HG03342 (cell line): ENCODE measurements around the gene TWF2.

Experiments
- ATAC-seq: cut with Tn5 transposase; IDR thresholded peaks from one replicate; pipeline ENCODE4 v1.9.1; 2021; ENCODE audit warnings: mild to moderate bottlenecking, moderate library complexity; ENCODE audit not compliant: unreplicated experiment

TWF2 gene

GRCh38 chr3:52184690-52185089 is 54.3 kb downstream of the TWF2 start:
- ATAC-seq, result no peak

DNA sequence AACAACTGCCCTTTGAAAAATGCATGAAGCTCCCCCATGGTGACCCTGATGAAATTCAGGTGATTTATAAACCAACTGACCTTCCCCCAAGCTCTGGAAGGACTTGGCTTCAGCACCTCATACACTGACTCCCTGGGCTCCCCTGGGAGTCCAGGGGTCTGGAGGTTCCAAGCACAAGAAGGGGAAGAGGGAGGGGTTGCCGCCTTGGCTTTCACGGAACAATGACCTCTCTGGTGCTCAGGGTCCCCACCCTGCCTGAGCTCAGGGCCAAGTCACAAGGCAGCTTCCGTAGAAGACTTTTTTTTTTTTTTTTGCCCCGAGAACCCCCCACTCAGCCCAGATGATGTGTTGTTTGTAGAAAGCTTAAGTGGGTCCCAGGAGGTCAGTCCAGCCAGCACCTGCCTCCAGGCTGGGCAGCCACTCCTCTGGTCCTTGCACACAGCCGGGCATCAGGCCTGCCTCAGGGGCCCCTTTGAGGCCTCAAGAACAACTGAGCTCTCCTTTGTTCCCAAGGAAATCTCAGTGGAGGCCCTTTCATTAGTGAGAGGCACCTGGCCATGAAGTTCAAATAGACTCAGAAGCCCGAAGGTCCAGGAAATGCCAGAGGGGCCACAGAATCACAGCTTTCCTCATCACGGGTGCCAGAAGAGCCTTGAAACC is 55.0 kb downstream of the TWF2 start:
- no peak for ATAC-seq

- ATAC-seq, result no peak
Measured at GRCh38 chr3:52182691-52183090, 56.3 kb downstream of the TWF2 start.

DNA sequence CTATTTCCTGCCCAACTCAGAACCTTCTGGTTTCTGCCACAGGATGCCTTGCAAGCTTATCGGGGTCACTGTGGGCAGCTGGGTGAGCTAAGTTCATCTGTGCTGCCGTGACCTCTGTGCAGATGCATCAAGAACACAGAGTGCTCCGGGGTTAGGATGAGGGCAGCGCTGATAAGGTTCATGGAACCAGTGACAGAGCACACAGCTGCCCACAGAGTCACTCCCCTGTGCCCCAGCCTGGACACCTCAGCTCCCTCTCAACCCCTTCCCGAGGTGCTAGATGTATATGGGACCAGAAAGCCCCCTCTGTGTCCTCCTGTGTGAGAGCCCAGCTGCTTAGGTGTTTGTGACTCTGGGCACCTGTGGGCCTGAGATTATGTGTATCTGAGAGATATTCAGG is 56.8 kb downstream of the TWF2 start:
- ATAC-seq, result no peak

DNA sequence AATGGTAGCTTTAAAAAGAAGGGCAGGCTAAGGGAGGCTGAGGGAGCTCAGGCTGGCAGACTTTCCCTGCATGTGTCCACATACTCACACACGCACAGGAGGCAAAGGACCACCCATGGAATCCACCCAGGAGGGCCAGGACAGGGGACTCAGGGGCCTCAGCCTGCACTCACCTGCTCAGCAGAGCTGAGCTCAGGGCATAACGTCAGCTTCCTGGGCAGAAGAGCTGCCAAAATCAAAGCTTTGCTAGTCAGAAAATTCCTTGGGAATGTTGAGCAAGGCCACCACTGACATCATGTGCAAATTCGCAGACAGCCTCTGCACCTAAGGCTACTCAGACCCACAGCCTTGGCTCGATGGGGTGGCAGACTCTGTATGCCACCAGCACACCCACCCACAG is 57.4 kb downstream of the TWF2 start:
- ATAC-seq, result no peak
